ENCODE measurements around the gene KRT71.

DNA sequence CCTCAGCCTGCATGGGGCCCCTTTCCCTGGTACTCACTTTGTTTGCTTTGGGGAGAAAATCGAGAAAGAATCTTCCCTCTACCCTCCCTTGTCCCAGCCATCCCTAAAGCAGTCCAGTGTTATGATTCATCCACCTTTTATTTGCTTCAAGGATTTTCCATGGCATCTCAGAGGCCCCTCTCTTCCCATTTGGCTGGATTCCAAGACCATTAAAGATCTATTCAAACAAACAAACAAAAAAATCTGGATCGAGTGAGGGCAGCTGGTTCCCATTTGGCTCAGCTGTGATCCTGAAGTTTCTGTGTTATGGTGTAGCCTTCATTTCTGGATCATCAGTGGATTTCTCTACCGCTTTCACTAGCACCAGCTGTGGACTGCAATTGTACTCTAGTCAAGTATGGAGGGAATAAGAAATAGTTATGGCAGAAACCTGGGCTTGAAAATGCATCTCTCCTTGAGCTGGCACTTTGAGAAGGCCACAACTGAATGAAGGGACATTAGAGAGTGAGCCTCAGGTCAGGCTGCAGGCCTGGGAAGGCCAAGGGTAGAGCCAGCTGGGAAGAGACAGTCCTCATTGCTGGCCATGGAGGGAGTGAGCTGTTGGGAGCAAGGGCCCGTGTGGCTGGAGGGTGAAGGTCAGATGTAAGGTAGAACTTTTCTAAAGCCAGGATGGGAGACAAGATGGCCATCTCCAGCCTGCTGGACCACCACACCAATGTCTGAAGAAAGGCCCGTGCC lies 13.7 kb downstream of the KRT71 start:
- TF ChIP-seq CTCF (IDR thresholded peaks at IDR 0.05) (no peak), RELA (CRISPR knock-in tag; IDR thresholded peaks at IDR 0.05; ENCODE audit: borderline replicate concordance) (no peak), KAT7 (CRISPR knock-in tag; IDR thresholded peaks at IDR 0.05; ENCODE audit: borderline replicate concordance) (no peak), E2F1 (CRISPR knock-in tag; IDR thresholded peaks at IDR 0.05) (no peak), IRF2 (CRISPR knock-in tag; IDR thresholded peaks at IDR 0.05; ENCODE audit: borderline replicate concordance, low read depth) (no peak), CREM (CRISPR knock-in tag; IDR thresholded peaks at IDR 0.05) (no peak), MAX (CRISPR knock-in tag; IDR thresholded peaks at IDR 0.05) (no peak)
- TF ChIP-seq, protein P1, sequence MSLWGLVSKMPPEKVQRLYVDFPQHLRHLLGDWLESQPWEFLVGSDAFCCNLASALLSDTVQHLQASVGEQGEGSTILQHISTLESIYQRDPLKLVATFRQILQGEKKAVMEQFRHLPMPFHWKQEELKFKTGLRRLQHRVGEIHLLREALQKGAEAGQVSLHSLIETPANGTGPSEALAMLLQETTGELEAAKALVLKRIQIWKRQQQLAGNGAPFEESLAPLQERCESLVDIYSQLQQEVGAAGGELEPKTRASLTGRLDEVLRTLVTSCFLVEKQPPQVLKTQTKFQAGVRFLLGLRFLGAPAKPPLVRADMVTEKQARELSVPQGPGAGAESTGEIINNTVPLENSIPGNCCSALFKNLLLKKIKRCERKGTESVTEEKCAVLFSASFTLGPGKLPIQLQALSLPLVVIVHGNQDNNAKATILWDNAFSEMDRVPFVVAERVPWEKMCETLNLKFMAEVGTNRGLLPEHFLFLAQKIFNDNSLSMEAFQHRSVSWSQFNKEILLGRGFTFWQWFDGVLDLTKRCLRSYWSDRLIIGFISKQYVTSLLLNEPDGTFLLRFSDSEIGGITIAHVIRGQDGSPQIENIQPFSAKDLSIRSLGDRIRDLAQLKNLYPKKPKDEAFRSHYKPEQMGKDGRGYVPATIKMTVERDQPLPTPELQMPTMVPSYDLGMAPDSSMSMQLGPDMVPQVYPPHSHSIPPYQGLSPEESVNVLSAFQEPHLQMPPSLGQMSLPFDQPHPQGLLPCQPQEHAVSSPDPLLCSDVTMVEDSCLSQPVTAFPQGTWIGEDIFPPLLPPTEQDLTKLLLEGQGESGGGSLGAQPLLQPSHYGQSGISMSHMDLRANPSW (CRISPR knock-in tag; conservative IDR thresholded peaks at IDR 0.05; ENCODE audit: low read depth): no peak
- TF ChIP-seq, protein P2, sequence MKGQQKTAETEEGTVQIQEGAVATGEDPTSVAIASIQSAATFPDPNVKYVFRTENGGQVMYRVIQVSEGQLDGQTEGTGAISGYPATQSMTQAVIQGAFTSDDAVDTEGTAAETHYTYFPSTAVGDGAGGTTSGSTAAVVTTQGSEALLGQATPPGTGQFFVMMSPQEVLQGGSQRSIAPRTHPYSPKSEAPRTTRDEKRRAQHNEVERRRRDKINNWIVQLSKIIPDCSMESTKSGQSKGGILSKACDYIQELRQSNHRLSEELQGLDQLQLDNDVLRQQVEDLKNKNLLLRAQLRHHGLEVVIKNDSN (CRISPR knock-in tag; IDR thresholded peaks at IDR 0.05): no peak

Data from WTC11 (cell line).